ENCODE results near the gene AP2A2. TPM values are rescaled to one million over a fixed set of nuclear protein-coding genes. Genes with fewer than 3 reads are reported as not detected.

AP2A2 gene
- 62.0 and 68.2 TPM in 2 replicates for total RNA-seq (2021)
- percentile 63 among the genes with signal in this experiment for Bru-seq, nascent RNA
- BruChase-seq, experiment 1, labeled RNA remaining after a 2-hour chase, result percentile 69 among the genes with signal in this experiment
- percentile 87 among the genes with signal in this experiment for BruChase-seq, experiment 2, labeled RNA remaining after a 6-hour chase
- long read RNA-seq, full-length matches to known transcripts, result 32 of 46 reads
- long read RNA-seq, partial matches to known transcripts, result 6 of 46 reads
- long read RNA-seq, other reads (novel, unspliced or antisense), result 8 of 46 reads

- Histone ChIP-seq H3K4me1 (ENCODE audit: insufficient read depth, low read length, poor library complexity, severe bottlenecking) (peaks cover 12% of the 10 kb centered on the region), H3K4me3 (ENCODE audit: low read depth, low read length, poor library complexity, severe bottlenecking) (peak within 1 kb of the TSS; percentile 75), H3K27me3 (replicated peaks; ENCODE audit: insufficient read depth, low read depth, low read length, poor library complexity) (no peaks in the 10 kb centered on the region), H3K27ac (ENCODE audit: low read depth, low read length, poor library complexity, severe bottlenecking) (peak within 1 kb of the TSS; percentile 76), H3K9me3 (ENCODE audit: low read depth, low read length, poor library complexity, severe bottlenecking) (no peaks in the 10 kb centered on the region), H3K36me3 (ENCODE audit: insufficient read depth, low read length, poor library complexity, severe bottlenecking) (peaks cover 8% of the 10 kb centered on the region)
- CTCF ChIA-PET, result no interaction called here
- POLR2A ChIA-PET (ENCODE audit: low non-redundant PET), result no interaction called here
- TF ChIP-seq EZH2 (IDR thresholded peaks at IDR 0.05; ENCODE audit: borderline replicate concordance, low read depth, low read length, poor library complexity, severe bottlenecking) (no peak), CTCF (conservative IDR thresholded peaks at IDR 0.05; ENCODE audit: low read depth, low read length) (peak; percentile 49)
- intact Hi-C loops (cut with micrococcal nuclease; ENCODE audit: unreplicated experiment), result no loop called here
- BruUV-seq (replicated peaks), result no TSS peak
- peak; percentile 94 for DNase-seq (ENCODE audit: low spot score)
Measured at GRCh38 chr11:925496-926301, at the start of gene AP2A2. TSS of gene AP2A2 (plus strand) at chr11:925870. CDS start at chr11:926022, 152 bp downstream.

- no peak for DNase-seq (ENCODE audit: low spot score)
Measured at GRCh38 chr11:876545-876944, 49.1 kb upstream of the AP2A2 start.

DNA sequence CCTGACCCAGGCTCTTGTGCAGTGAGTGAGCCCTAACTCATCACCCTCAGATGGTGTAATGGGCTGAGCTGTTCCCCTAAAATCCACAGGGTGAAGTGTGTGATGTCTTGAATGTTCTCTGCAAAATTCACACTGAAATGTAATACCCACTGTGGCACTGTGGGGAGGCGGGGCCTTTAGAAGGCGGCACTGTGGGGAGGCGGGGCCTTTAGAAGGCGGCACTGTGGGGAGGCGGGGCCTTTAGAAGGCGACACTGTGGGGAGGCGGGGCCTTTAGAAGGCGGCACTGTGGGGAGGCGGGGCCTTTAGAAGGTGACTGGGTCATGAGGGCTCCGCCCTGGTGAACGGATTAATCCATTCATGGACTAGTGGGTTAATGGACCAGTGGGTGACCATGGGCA, 48.1 kb upstream of the AP2A2 start:
- H3K36me3 ChIP-seq (ENCODE audit: insufficient read depth, low read length, poor library complexity, severe bottlenecking), result no peaks in the 10 kb centered on the region
- H3K9me3 ChIP-seq (ENCODE audit: low read depth, low read length, poor library complexity, severe bottlenecking), result no peaks in the 10 kb centered on the region
- BruUV-seq (replicated peaks), result no TSS peak
- DNase-seq (ENCODE audit: low spot score), result peak; percentile 69
- H3K4me1 ChIP-seq (ENCODE audit: insufficient read depth, low read length, poor library complexity, severe bottlenecking), result peaks cover 5% of the 10 kb centered on the region
- ChIA-PET POLR2A (ENCODE audit: low non-redundant PET) (no interaction called here), CTCF (no interaction called here)
- H3K27me3 ChIP-seq (replicated peaks; ENCODE audit: insufficient read depth, low read depth, low read length, poor library complexity), result no peaks in the 10 kb centered on the region
- intact Hi-C loops (cut with micrococcal nuclease; ENCODE audit: unreplicated experiment), result no loop called here
- H3K4me3 ChIP-seq (ENCODE audit: low read depth, low read length, poor library complexity, severe bottlenecking), result no peak overlapping the region
- H3K27ac ChIP-seq (ENCODE audit: low read depth, low read length, poor library complexity, severe bottlenecking), result no peak overlapping the region
- no peak for TF ChIP-seq CTCF (conservative IDR thresholded peaks at IDR 0.05; ENCODE audit: low read depth, low read length)
- TF ChIP-seq EZH2 (IDR thresholded peaks at IDR 0.05; ENCODE audit: borderline replicate concordance, low read depth, low read length, poor library complexity, severe bottlenecking), result no peak

More at GRCh38 chr11:876545-876944, 49.1 kb upstream of the AP2A2 start:
- ChIA-PET CTCF (no interaction called here), POLR2A (ENCODE audit: low non-redundant PET) (no interaction called here)
- Histone ChIP-seq H3K36me3 (ENCODE audit: insufficient read depth, low read length, poor library complexity, severe bottlenecking) (no peaks in the 10 kb centered on the region), H3K4me1 (ENCODE audit: insufficient read depth, low read length, poor library complexity, severe bottlenecking) (peaks cover 5% of the 10 kb centered on the region), H3K9me3 (ENCODE audit: low read depth, low read length, poor library complexity, severe bottlenecking) (no peaks in the 10 kb centered on the region), H3K27me3 (replicated peaks; ENCODE audit: insufficient read depth, low read depth, low read length, poor library complexity) (no peaks in the 10 kb centered on the region), H3K27ac (ENCODE audit: low read depth, low read length, poor library complexity, severe bottlenecking) (no peak overlapping the region), H3K4me3 (ENCODE audit: low read depth, low read length, poor library complexity, severe bottlenecking) (no peak overlapping the region)
- intact Hi-C loops (cut with micrococcal nuclease; ENCODE audit: unreplicated experiment), result no loop called here
- TF ChIP-seq EZH2 (IDR thresholded peaks at IDR 0.05; ENCODE audit: borderline replicate concordance, low read depth, low read length, poor library complexity, severe bottlenecking) (no peak), CTCF (conservative IDR thresholded peaks at IDR 0.05; ENCODE audit: low read depth, low read length) (no peak)
- BruUV-seq (replicated peaks), result no TSS peak
